ENCODE results near the gene THADA. TPM values are rescaled to one million over a fixed set of nuclear protein-coding genes. Genes with fewer than 3 reads are reported as not detected.

Gene THADA
- total and polyA plus RNA-seq, 2 experiments from 2014 or later, result 10.8 to 18.8 TPM

GRCh38 chr2:43509886-43510285 lies 86.0 kb downstream of the THADA start:
- no peak overlapping the region for H3K4me2 ChIP-seq
- no peaks in the 10 kb centered on the region for H3K9me3 ChIP-seq (ENCODE audit: low read depth)
- WGBS (ENCODE audit: low lambda C conversion rate, missing lambda C conversion rate), result 76% methylated on average over 3 of the region's 3 CpGs
- H2AFZ ChIP-seq, result no peak overlapping the region
- no peaks in the 10 kb centered on the region for H3K27me3 ChIP-seq
- no peak overlapping the region for H3K4me3 ChIP-seq
- no peaks in the 10 kb centered on the region for H3K79me2 ChIP-seq
- no peak overlapping the region for H3K27ac ChIP-seq
- H3K4me1 ChIP-seq (ENCODE audit: insufficient read depth), result no peaks in the 10 kb centered on the region
- no peaks in the 10 kb centered on the region for H4K20me1 ChIP-seq (ENCODE audit: insufficient read depth, poor library complexity, severe bottlenecking)
- no peak for TF ChIP-seq EZH2phosphoT487 (IDR thresholded peaks at IDR 0.05; ENCODE audit: low read depth, severe bottlenecking, unreplicated experiment)
- TF ChIP-seq EZH2 (IDR thresholded peaks at IDR 0.05; ENCODE audit: borderline replicate concordance), result no peak
- no peak for TF ChIP-seq CTCF (IDR thresholded peaks at IDR 0.05; ENCODE audit: poor library complexity)
- no peak for DNase-seq (ENCODE audit: low spot score)
- H3K9me2 ChIP-seq (replicated peaks; ENCODE audit: insufficient read depth), result no peaks in the 10 kb centered on the region
- H3K36me3 ChIP-seq (replicated peaks; ENCODE audit: insufficient read depth, low read depth), result no peaks in the 10 kb centered on the region

- H3K36me3 ChIP-seq (replicated peaks; ENCODE audit: insufficient read depth, low read depth), result no peaks in the 10 kb centered on the region
Observed at GRCh38 chr2:43508209-43508608, 87.6 kb downstream of the THADA start.

GRCh38 chr2:43507137-43507536 lies 88.7 kb downstream of the THADA start:
- H3K79me2 ChIP-seq, result no peaks in the 10 kb centered on the region
- H3K27me3 ChIP-seq, result no peaks in the 10 kb centered on the region
- H3K36me3 ChIP-seq (replicated peaks; ENCODE audit: insufficient read depth, low read depth), result no peaks in the 10 kb centered on the region
- no peak overlapping the region for H3K27ac ChIP-seq
- DNase-seq (ENCODE audit: low spot score), result no peak
- 87% methylated on average over 2 of the region's 2 CpGs for WGBS (ENCODE audit: low lambda C conversion rate, missing lambda C conversion rate)
- no peaks in the 10 kb centered on the region for H3K9me3 ChIP-seq (ENCODE audit: low read depth)
- H2AFZ ChIP-seq, result no peak overlapping the region
- H3K4me3 ChIP-seq, result no peak overlapping the region
- H4K20me1 ChIP-seq (ENCODE audit: insufficient read depth, poor library complexity, severe bottlenecking), result no peaks in the 10 kb centered on the region
- no peaks in the 10 kb centered on the region for H3K4me1 ChIP-seq (ENCODE audit: insufficient read depth)
- no peaks in the 10 kb centered on the region for H3K9me2 ChIP-seq (replicated peaks; ENCODE audit: insufficient read depth)
- no peak overlapping the region for H3K4me2 ChIP-seq
- no peak for TF ChIP-seq EZH2 (IDR thresholded peaks at IDR 0.05; ENCODE audit: borderline replicate concordance)
- TF ChIP-seq EZH2phosphoT487 (IDR thresholded peaks at IDR 0.05; ENCODE audit: low read depth, severe bottlenecking, unreplicated experiment), result no peak
- TF ChIP-seq CTCF (IDR thresholded peaks at IDR 0.05; ENCODE audit: poor library complexity), result no peak

More at GRCh38 chr2:43508209-43508608, 87.6 kb downstream of the THADA start:
- WGBS (ENCODE audit: low lambda C conversion rate, missing lambda C conversion rate), result 83% methylated on average over 3 of the region's 3 CpGs
- Histone ChIP-seq H3K9me2 (replicated peaks; ENCODE audit: insufficient read depth) (no peaks in the 10 kb centered on the region), H2AFZ (no peak overlapping the region), H3K27me3 (no peaks in the 10 kb centered on the region), H3K4me3 (no peak overlapping the region), H3K9me3 (ENCODE audit: low read depth) (no peaks in the 10 kb centered on the region), H3K4me1 (ENCODE audit: insufficient read depth) (no peaks in the 10 kb centered on the region), H4K20me1 (ENCODE audit: insufficient read depth, poor library complexity, severe bottlenecking) (no peaks in the 10 kb centered on the region), H3K27ac (no peak overlapping the region), H3K4me2 (no peak overlapping the region), H3K79me2 (no peaks in the 10 kb centered on the region)
- TF ChIP-seq CTCF (IDR thresholded peaks at IDR 0.05; ENCODE audit: poor library complexity) (no peak), EZH2 (IDR thresholded peaks at IDR 0.05; ENCODE audit: borderline replicate concordance) (no peak), EZH2phosphoT487 (IDR thresholded peaks at IDR 0.05; ENCODE audit: low read depth, severe bottlenecking, unreplicated experiment) (no peak)
- no peak for DNase-seq (ENCODE audit: low spot score)

- H3K4me1 ChIP-seq (ENCODE audit: insufficient read depth), result no peaks in the 10 kb centered on the region
- TF ChIP-seq CTCF (IDR thresholded peaks at IDR 0.05; ENCODE audit: poor library complexity), result no peak
- TF ChIP-seq EZH2 (IDR thresholded peaks at IDR 0.05; ENCODE audit: borderline replicate concordance), result no peak
- TF ChIP-seq EZH2phosphoT487 (IDR thresholded peaks at IDR 0.05; ENCODE audit: low read depth, severe bottlenecking, unreplicated experiment), result no peak
- no peak overlapping the region for H3K4me2 ChIP-seq
- no peaks in the 10 kb centered on the region for H3K79me2 ChIP-seq
- H3K27ac ChIP-seq, result no peak overlapping the region
- peak; percentile 5 for DNase-seq (ENCODE audit: low spot score)
- no peak overlapping the region for H3K4me3 ChIP-seq
- 55% methylated on average over 1 of the region's 1 CpG for WGBS (ENCODE audit: low lambda C conversion rate, missing lambda C conversion rate)
- no peak overlapping the region for H2AFZ ChIP-seq
- no peaks in the 10 kb centered on the region for H3K9me3 ChIP-seq (ENCODE audit: low read depth)
- H3K9me2 ChIP-seq (replicated peaks; ENCODE audit: insufficient read depth), result no peaks in the 10 kb centered on the region
- H4K20me1 ChIP-seq (ENCODE audit: insufficient read depth, poor library complexity, severe bottlenecking), result no peaks in the 10 kb centered on the region
- H3K36me3 ChIP-seq (replicated peaks; ENCODE audit: insufficient read depth, low read depth), result no peaks in the 10 kb centered on the region
- H3K27me3 ChIP-seq, result no peaks in the 10 kb centered on the region
Observed at GRCh38 chr2:43495727-43496126, 100.1 kb downstream of the THADA start.

All from hepatocyte (in vitro differentiated cells).